GM21529 (cell line): Measurements from ENCODE around the gene OR10K2.

Experiments used
- ATAC-seq: cut with Tn5 transposase; IDR thresholded peaks from one replicate; pipeline ENCODE4 v1.9.1; 2021; ENCODE audit not compliant: unreplicated experiment

The OR10K2 gene

DNA sequence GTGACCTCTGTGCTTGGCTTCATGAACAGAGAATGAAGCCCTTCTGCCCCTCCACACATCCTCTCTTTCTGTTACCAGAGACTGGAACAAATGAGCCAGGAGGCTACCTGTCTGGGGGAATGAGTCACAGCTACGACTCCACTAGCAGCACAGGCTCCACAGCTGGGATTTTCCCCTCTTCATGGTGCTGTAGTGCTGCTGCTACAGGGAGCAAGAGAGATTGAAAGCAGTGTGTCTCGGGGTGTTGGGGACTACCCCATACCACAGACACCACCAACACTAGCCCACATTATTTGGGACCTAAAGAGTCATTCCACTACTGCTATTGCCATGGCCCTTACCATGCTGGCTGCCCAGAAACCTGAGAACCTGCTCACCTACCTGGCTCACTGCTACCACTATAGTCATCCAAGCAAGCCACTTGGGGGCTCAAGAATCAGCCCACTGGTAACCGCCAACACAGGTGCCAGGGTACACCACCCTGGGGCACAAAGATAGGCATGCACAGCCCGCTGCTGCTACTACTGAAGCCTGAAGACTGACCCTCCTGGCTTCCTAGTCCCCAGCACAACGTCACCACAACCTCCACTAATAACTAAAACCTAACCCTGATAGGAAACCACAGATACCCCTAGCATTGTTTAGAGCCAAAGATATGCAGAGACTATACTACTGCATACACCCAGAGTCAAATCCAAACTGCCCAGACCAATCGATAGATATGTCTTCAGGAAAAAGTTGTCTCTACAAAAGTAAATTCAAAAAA is 54.7 kb downstream of the OR10K2 start:
- ATAC-seq, result peak; percentile 96
